ENCODE results near the gene MORN1.

MORN1 gene

DNA sequence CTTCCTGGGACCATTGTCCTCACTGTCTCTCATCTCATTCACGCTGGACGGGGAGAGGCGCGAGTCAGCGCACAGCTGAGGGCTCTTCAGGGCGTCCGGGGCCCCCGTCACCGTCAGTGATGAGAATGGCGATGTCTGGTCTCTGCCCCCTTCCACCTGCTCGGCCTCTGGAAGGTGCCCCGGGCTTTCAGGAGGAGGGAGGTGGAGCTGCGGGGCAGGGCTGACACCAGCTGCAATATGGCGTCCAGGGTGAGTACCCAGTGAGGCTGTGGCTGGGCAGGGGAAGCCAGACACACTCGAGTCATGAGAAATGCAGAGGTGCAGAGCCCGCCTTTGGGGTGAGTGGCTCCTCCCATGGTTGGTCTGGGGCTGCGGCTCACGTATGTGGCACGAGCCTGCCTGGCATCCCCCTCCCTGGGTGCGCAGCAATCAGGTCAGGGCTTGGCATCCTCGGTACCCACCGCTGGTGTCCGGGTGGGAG lies 15.1 kb downstream of the MORN1 start:
- no peak overlapping the region for H3K4me3 ChIP-seq (ENCODE audit: low read depth in 1 of 2, low read length in 2 of 2)
- H3K27me3 ChIP-seq (ENCODE audit: control insufficient read depth in 1 of 2, insufficient read depth in 2 of 2, low read length in 2 of 2): peaks cover 18 to 26% of the 10 kb centered on the region in 2 donors
- H3K27ac ChIP-seq (ENCODE audit: low read depth, low read length): no peak overlapping the region
- no peaks in the 10 kb centered on the region for H3K9me3 ChIP-seq (ENCODE audit: control insufficient read depth in 1 of 2, low read length in 2 of 2)
- H3K36me3 ChIP-seq (ENCODE audit: control insufficient read depth in 1 of 2, insufficient read depth in 2 of 2, low read length in 2 of 2): no peaks in the 10 kb centered on the region
- H3K4me1 ChIP-seq (ENCODE audit: control insufficient read depth in 1 of 2, insufficient read depth in 2 of 2, low read length in 2 of 2): peaks cover 0 to 4% of the 10 kb centered on the region in 2 donors
- H3K9ac ChIP-seq (ENCODE audit: low read depth in 1 of 2, low read length in 2 of 2): no peak overlapping the region

DNA sequence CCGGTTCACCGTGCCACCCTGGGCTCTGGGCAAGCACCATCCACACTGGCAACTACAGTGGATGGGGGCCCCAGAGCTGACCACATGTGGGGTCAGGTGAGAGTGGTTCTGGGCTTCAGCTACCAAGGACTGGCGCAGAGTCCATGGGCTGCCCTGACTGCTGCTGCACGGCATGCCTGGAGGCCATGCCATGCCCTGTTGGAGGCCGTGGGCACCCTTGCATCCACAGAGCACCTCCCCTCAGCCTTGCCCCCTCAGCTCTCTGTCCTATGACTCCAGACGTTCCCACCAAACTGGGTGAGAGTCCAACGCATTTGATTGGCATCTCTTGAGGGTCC lies 15.5 kb downstream of the MORN1 start:
- Histone ChIP-seq H3K9ac (ENCODE audit: low read depth in 1 of 2, low read length in 2 of 2) (no peak overlapping the region), H3K9me3 (ENCODE audit: control insufficient read depth in 1 of 2, low read length in 2 of 2) (no peaks in the 10 kb centered on the region), H3K27ac (ENCODE audit: low read depth, low read length) (no peak overlapping the region), H3K27me3 (ENCODE audit: control insufficient read depth in 1 of 2, insufficient read depth in 2 of 2, low read length in 2 of 2) (peaks cover 18 to 26% of the 10 kb centered on the region in 2 donors), H3K4me3 (ENCODE audit: low read depth in 1 of 2, low read length in 2 of 2) (no peak overlapping the region), H3K4me1 (ENCODE audit: control insufficient read depth in 1 of 2, insufficient read depth in 2 of 2, low read length in 2 of 2) (peaks cover 0 to 4% of the 10 kb centered on the region in 2 donors), H3K36me3 (ENCODE audit: control insufficient read depth in 1 of 2, insufficient read depth in 2 of 2, low read length in 2 of 2) (no peaks in the 10 kb centered on the region)

GRCh38 chr1:2375246-2375922 lies 16.0 kb downstream of the MORN1 start:
- peaks cover 0 to 4% of the 10 kb centered on the region in 2 donors for H3K4me1 ChIP-seq (ENCODE audit: control insufficient read depth in 1 of 2, insufficient read depth in 2 of 2, low read length in 2 of 2)
- no peaks in the 10 kb centered on the region for H3K9me3 ChIP-seq (ENCODE audit: control insufficient read depth in 1 of 2, low read length in 2 of 2)
- no peak overlapping the region for H3K27ac ChIP-seq (ENCODE audit: low read depth, low read length)
- H3K4me3 ChIP-seq (ENCODE audit: low read depth in 1 of 2, low read length in 2 of 2): no peak overlapping the region
- no peaks in the 10 kb centered on the region for H3K36me3 ChIP-seq (ENCODE audit: control insufficient read depth in 1 of 2, insufficient read depth in 2 of 2, low read length in 2 of 2)
- H3K9ac ChIP-seq (ENCODE audit: low read depth in 1 of 2, low read length in 2 of 2): no peak overlapping the region
- H3K27me3 ChIP-seq (ENCODE audit: control insufficient read depth in 1 of 2, insufficient read depth in 2 of 2, low read length in 2 of 2): peaks cover 18 to 26% of the 10 kb centered on the region in 2 donors

DNA sequence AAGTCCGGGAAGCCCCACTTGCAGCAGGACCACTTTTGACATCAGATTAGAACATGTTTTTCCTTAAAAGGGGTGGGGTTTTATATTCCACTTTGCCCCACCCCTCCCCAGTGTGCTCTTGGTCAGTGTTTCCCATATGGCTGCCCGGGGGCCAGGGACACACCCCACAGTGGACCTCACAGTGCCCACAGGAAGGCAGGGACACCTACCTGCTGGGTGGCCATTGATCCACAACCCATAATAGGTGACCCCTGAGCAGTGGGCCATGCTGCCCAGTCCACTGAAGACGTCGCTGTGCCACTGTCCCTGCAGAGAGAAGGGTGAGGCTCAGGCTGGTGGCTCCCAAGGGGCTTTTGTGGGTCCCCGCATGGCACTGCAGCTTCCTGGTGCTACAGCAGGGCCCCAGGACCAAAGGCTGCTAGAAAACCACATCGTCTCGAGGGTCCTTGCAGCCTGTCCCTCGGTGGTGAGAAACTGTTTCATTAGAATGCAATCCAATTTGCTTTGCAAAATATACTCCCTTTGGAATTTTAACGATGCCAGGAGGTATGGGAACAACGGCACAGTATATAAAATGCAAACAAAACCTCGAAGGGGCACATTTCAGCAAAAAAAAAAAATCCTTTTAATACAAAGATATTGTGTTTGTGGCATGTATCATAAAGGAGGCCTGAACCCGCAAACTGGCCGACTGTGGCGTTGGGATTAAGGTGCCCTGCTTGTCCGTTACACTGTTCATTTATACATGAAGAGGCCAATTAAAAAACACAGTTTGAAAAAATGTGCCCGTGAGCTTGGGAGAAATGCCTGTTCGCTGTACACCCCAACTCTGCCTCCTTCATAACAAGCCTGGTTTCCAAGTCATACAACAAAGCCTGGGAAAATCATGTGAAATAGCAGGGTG lies 16.9 kb downstream of the MORN1 start:
- no peaks in the 10 kb centered on the region for H3K9me3 ChIP-seq (ENCODE audit: control insufficient read depth in 1 of 2, low read length in 2 of 2)
- peaks cover 0 to 4% of the 10 kb centered on the region in 2 donors for H3K4me1 ChIP-seq (ENCODE audit: control insufficient read depth in 1 of 2, insufficient read depth in 2 of 2, low read length in 2 of 2)
- peaks cover 18 to 26% of the 10 kb centered on the region in 2 donors for H3K27me3 ChIP-seq (ENCODE audit: control insufficient read depth in 1 of 2, insufficient read depth in 2 of 2, low read length in 2 of 2)
- H3K4me3 ChIP-seq (ENCODE audit: low read depth in 1 of 2, low read length in 2 of 2): no peak overlapping the region
- H3K9ac ChIP-seq (ENCODE audit: low read depth in 1 of 2, low read length in 2 of 2): no peak overlapping the region
- no peak overlapping the region for H3K27ac ChIP-seq (ENCODE audit: low read depth, low read length)
- H3K36me3 ChIP-seq (ENCODE audit: control insufficient read depth in 1 of 2, insufficient read depth in 2 of 2, low read length in 2 of 2): no peaks in the 10 kb centered on the region

DNA sequence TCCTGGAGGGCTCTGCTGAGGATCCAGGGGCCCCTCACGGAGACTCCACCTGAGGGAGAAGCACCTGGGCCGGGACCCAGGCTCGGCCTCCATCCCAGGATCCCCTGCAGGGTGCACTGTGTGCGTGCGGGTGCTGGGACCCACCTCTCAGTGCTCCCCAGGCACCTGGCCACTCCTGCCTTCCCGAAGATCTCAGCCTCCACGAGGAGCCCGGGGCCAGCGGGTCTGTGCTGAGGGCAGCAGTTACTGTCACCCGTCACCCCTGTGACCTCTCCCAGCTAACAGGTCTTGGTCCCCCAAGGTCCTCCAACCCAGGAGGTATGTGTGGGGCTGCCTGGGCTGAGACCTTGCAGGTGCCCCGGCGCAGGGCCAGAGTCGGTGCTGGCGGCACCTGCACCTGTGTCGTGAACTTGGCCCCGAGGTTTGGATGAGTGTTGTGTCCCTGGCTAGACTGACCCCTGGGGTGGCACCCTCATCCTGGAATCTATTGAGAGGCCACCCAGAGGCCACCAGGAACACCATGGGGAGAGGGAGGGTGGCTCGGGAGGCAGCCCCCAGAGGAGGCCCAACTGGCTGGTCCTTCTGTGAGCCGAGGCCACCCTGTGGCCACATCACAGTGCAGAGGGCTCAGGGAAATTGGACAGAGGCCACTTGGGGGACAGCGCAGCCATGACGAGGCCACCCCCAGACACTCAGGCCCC lies 17.7 kb downstream of the MORN1 start:
- peaks cover 0 to 4% of the 10 kb centered on the region in 2 donors for H3K4me1 ChIP-seq (ENCODE audit: control insufficient read depth in 1 of 2, insufficient read depth in 2 of 2, low read length in 2 of 2)
- no peak overlapping the region for H3K4me3 ChIP-seq (ENCODE audit: low read depth in 1 of 2, low read length in 2 of 2)
- no peak overlapping the region for H3K9ac ChIP-seq (ENCODE audit: low read depth in 1 of 2, low read length in 2 of 2)
- H3K27me3 ChIP-seq (ENCODE audit: control insufficient read depth in 1 of 2, insufficient read depth in 2 of 2, low read length in 2 of 2): peaks cover 18 to 26% of the 10 kb centered on the region in 2 donors
- H3K27ac ChIP-seq (ENCODE audit: low read depth, low read length): no peak overlapping the region
- no peaks in the 10 kb centered on the region for H3K9me3 ChIP-seq (ENCODE audit: control insufficient read depth in 1 of 2, low read length in 2 of 2)
- no peaks in the 10 kb centered on the region for H3K36me3 ChIP-seq (ENCODE audit: control insufficient read depth in 1 of 2, insufficient read depth in 2 of 2, low read length in 2 of 2)

DNA sequence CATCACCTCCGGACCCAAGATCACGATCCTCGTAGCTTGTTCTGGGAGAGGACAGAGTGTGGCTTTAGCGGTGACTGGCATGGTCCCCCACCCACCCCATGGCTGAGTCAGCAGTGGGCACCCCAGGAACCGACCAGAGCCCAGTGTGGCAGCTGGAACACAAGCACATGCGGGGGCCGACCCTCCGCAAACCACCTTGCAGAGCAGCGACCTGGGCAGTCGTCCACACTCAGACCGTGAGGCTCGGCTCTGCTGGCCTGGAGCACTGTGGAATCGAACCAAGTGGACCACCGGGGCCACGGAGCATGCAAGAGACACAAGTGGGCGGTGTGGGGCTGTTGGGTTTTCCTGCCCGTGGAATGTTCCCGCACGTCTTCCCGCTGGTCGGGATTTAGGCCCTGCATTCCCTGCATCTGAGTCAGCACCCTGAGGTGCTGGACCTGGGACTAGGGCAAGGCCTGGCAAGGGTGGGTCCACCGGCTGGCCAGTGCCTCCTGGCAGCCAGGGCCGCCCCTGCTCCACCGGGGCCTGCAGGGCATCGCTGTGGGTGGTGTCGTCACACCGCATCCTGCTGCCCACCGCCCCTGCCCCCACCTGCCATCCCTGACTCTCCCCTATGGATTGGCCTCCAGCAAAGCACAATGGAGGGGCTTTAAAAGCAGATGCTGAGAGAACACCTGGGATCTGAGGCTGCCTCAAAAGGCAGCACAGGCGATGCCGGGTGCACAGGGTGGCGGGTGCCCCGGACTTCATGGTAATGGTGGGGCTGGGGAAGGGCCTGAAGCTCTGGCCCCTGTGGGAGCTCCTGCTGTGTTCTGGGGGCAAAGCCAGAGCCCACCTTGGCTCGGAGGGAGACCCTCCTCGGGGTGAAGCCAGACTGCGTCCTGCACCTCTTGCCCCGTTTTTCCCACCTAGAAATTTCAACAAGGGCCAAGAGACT lies 18.5 kb downstream of the MORN1 start:
- H3K9me3 ChIP-seq (ENCODE audit: control insufficient read depth in 1 of 2, low read length in 2 of 2): no peaks in the 10 kb centered on the region
- H3K36me3 ChIP-seq (ENCODE audit: control insufficient read depth in 1 of 2, insufficient read depth in 2 of 2, low read length in 2 of 2): no peaks in the 10 kb centered on the region
- no peak overlapping the region for H3K9ac ChIP-seq (ENCODE audit: low read depth in 1 of 2, low read length in 2 of 2)
- no peak overlapping the region for H3K27ac ChIP-seq (ENCODE audit: low read depth, low read length)
- peaks cover 0 to 4% of the 10 kb centered on the region in 2 donors for H3K4me1 ChIP-seq (ENCODE audit: control insufficient read depth in 1 of 2, insufficient read depth in 2 of 2, low read length in 2 of 2)
- no peak overlapping the region for H3K4me3 ChIP-seq (ENCODE audit: low read depth in 1 of 2, low read length in 2 of 2)
- peaks cover 18 to 22% of the 10 kb centered on the region in 2 donors for H3K27me3 ChIP-seq (ENCODE audit: control insufficient read depth in 1 of 2, insufficient read depth in 2 of 2, low read length in 2 of 2)

- Histone ChIP-seq H3K9ac (ENCODE audit: low read depth in 1 of 2, low read length in 2 of 2) (no peak overlapping the region), H3K4me3 (ENCODE audit: low read depth in 1 of 2, low read length in 2 of 2) (no peak overlapping the region), H3K4me1 (ENCODE audit: control insufficient read depth in 1 of 2, insufficient read depth in 2 of 2, low read length in 2 of 2) (no peaks in the 10 kb centered on the region), H3K27ac (ENCODE audit: low read depth, low read length) (no peak overlapping the region), H3K36me3 (ENCODE audit: control insufficient read depth in 1 of 2, insufficient read depth in 2 of 2, low read length in 2 of 2) (no peaks in the 10 kb centered on the region), H3K9me3 (ENCODE audit: control insufficient read depth in 1 of 2, low read length in 2 of 2) (no peaks in the 10 kb centered on the region), H3K27me3 (ENCODE audit: control insufficient read depth in 1 of 2, insufficient read depth in 2 of 2, low read length in 2 of 2) (no peaks in the 10 kb centered on the region)
Observed at GRCh38 chr1:2368053-2368744, 23.2 kb downstream of the MORN1 start.

GRCh38 chr1:2363847-2364513 lies 27.4 kb downstream of the MORN1 start:
- no peaks in the 10 kb centered on the region for H3K9me3 ChIP-seq (ENCODE audit: control insufficient read depth in 1 of 2, low read length in 2 of 2)
- no peak overlapping the region for H3K27ac ChIP-seq (ENCODE audit: low read depth, low read length)
- no peak overlapping the region for H3K4me3 ChIP-seq (ENCODE audit: low read depth in 1 of 2, low read length in 2 of 2)
- H3K36me3 ChIP-seq (ENCODE audit: control insufficient read depth in 1 of 2, insufficient read depth in 2 of 2, low read length in 2 of 2): no peaks in the 10 kb centered on the region
- H3K9ac ChIP-seq (ENCODE audit: low read depth in 1 of 2, low read length in 2 of 2): no peak overlapping the region
- H3K4me1 ChIP-seq (ENCODE audit: control insufficient read depth in 1 of 2, insufficient read depth in 2 of 2, low read length in 2 of 2): no peaks in the 10 kb centered on the region
- no peaks in the 10 kb centered on the region for H3K27me3 ChIP-seq (ENCODE audit: control insufficient read depth in 1 of 2, insufficient read depth in 2 of 2, low read length in 2 of 2)
